GM18498 (cell line): Measurements from ENCODE around the gene YWHAB.

Experiments used
- ATAC-seq: cut with Tn5 transposase; IDR thresholded peaks from one replicate; pipeline ENCODE4 v1.9.1; 2021; ENCODE audit warnings: mild to moderate bottlenecking, moderate library complexity; ENCODE audit not compliant: unreplicated experiment

YWHAB gene

GRCh38 chr20:44911264-44911921 is 25.9 kb downstream of the YWHAB start:
- ATAC-seq, result no peak

GRCh38 chr20:44912189-44912588 is 26.7 kb downstream of the YWHAB start:
- no peak for ATAC-seq

- ATAC-seq, result no peak
Observed at GRCh38 chr20:44914924-44915323, 29.4 kb downstream of the YWHAB start.

GRCh38 chr20:44916586-44916985 is 31.1 kb downstream of the YWHAB start:
- ATAC-seq, result no peak

GRCh38 chr20:44917399-44917798 is 31.9 kb downstream of the YWHAB start:
- no peak for ATAC-seq

GRCh38 chr20:44918342-44918741 is 32.8 kb downstream of the YWHAB start:
- ATAC-seq, result no peak

GRCh38 chr20:44918761-44919160 is 33.3 kb downstream of the YWHAB start:
- ATAC-seq, result no peak

- no peak for ATAC-seq
Observed at GRCh38 chr20:44921447-44921846, 35.9 kb downstream of the YWHAB start.

- ATAC-seq, result no peak
Observed at GRCh38 chr20:44924541-44924940, 39.0 kb downstream of the YWHAB start.

GRCh38 chr20:44928595-44928994 is 43.1 kb downstream of the YWHAB start:
- no peak for ATAC-seq

- no peak for ATAC-seq
Observed at GRCh38 chr20:44930517-44931168, 45.1 kb downstream of the YWHAB start.

- ATAC-seq, result no peak
Observed at GRCh38 chr20:44931911-44932310, 46.4 kb downstream of the YWHAB start.

GRCh38 chr20:44932916-44933315 is 47.4 kb downstream of the YWHAB start:
- no peak for ATAC-seq

- no peak for ATAC-seq
Observed at GRCh38 chr20:44936510-44936909, 51.0 kb downstream of the YWHAB start.

GRCh38 chr20:44938637-44939036 is 53.1 kb downstream of the YWHAB start:
- ATAC-seq, result no peak

GRCh38 chr20:44941120-44941691 is 55.7 kb downstream of the YWHAB start:
- no peak for ATAC-seq

GRCh38 chr20:44942264-44942973 is 56.9 kb downstream of the YWHAB start:
- no peak for ATAC-seq

- no peak for ATAC-seq
Observed at GRCh38 chr20:44943828-44944227, 58.3 kb downstream of the YWHAB start.

GRCh38 chr20:44945261-44945660 is 59.8 kb downstream of the YWHAB start:
- no peak for ATAC-seq

GRCh38 chr20:44946271-44946852 is 60.9 kb downstream of the YWHAB start:
- ATAC-seq, result no peak

GRCh38 chr20:44948107-44948506 is 62.6 kb downstream of the YWHAB start:
- ATAC-seq, result no peak
